LNCAP (cell line): ENCODE measurements around the gene TRIM34.

Source experiments
- TF ChIP-seq, protein P1 (sequence below): fragments of 450-650 bp; IDR thresholded peaks from 2 replicates; pipeline ENCODE4 v1.5.1; 2017; ENCODE audit warnings: mild to moderate bottlenecking

TRIM34 gene

DNA sequence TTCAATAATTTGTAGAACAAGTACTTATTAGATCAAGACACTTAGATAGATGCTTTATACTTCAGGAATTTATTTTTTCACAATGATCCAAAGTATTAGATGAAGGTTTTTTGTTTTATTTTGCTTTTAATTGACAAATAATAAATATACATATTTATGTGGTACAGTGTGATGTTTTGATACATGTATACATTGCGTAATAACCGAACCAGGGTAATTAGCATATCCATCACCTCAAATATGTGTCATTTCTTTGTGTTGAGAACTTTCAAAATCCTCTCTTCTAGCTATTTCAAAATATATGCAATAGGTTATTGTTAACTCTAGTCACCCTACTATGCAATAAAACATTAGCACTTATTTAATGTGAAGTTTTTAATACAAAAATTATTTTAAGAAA, 38.7 kb downstream of the TRIM34 start:
- TF ChIP-seq, protein P1, sequence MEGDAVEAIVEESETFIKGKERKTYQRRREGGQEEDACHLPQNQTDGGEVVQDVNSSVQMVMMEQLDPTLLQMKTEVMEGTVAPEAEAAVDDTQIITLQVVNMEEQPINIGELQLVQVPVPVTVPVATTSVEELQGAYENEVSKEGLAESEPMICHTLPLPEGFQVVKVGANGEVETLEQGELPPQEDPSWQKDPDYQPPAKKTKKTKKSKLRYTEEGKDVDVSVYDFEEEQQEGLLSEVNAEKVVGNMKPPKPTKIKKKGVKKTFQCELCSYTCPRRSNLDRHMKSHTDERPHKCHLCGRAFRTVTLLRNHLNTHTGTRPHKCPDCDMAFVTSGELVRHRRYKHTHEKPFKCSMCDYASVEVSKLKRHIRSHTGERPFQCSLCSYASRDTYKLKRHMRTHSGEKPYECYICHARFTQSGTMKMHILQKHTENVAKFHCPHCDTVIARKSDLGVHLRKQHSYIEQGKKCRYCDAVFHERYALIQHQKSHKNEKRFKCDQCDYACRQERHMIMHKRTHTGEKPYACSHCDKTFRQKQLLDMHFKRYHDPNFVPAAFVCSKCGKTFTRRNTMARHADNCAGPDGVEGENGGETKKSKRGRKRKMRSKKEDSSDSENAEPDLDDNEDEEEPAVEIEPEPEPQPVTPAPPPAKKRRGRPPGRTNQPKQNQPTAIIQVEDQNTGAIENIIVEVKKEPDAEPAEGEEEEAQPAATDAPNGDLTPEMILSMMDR = no peak

DNA sequence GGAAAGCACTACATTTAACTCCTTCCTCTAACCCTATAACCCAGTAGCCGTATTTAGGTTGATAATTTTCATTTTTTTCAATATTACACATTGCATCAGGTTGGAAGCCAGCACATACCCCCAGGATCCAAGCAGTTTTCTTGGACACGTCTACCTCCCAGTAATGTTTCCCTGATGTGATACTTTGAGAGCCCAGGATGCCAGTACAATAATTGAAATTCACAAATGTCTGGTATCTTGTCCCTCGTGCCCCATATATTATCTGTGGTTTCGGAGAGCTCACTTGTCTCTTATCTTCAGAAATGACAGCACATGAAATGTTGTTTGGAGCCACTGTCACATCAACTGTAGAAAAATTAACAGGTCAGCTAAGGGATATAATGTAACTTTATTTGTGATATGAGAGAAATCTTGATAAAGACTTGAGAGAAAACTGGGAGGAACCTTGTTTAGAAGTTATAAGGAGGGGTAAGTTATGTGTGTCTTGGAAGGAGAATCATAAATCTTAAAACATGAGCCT, 40.3 kb downstream of the TRIM34 start:
- TF ChIP-seq, protein P1 = no peak

DNA sequence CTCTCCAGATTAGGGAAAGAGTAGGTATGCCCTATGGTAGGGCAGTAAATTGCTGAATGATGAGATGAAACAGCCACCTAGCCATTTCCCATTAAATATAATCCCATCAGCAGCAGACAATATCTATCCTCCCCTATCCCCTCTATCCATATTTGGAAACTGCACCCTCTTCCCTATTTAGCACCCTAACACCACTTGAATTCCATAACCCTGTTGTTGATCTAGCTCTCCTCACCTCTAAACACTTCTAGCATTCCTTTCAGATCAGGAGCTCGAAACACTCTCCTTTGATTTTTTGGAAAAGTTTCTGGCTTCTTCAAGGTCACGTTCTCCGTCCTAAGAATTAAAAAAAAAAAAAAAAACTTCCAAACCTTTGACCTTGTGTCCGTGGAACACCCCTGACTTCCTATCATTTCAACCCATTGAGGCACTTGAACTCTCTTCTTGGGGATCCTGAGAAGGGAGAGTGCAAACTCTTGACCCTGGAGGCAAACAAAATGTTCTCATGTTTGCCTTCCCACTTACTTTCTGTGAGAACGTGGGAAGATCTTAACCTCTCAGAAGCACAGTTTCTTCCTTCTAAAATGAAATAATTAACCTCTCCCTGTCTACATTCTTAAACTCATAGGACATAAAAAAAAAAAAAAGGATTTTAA, 41.1 kb downstream of the TRIM34 start:
- TF ChIP-seq, protein P1 = no peak

DNA sequence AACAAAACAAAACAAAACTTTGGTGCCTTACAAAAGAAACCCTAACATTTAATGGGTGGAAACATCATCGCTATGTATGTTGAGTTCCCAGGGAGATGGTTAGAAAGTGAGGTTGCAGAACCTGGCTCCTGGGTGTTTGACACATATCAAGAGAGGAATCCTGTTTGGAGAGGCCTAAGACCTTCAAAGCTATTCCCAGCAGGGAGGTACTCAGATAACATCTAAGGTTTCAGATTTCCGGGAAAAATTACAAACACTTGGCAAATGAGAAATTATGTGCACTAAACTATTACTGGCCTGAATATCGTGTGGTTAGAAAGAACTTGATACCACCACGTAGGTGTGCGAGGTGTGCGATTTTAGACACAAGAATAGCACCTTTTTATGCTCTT, 41.6 kb downstream of the TRIM34 start:
- TF ChIP-seq, protein P1 = no peak

DNA sequence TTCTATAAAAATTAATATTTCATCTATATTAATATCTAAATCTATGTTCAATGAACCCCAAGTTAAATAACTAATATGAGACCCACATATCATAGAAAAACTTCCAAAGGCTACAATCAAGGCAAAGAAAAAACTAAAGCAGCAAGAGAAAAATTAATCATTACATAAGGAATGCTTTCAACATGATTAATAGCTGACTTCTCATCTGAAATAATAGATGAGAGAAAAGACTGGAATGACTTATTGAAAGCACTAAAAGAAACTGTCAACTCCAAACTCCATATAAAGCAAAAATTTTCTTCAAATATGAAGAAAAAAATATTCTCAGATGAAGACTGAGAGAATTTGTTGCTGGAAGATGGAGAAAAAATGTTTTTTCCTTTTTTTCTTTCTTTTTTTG, 47.0 kb downstream of the TRIM34 start:
- TF ChIP-seq, protein P1 = no peak

DNA sequence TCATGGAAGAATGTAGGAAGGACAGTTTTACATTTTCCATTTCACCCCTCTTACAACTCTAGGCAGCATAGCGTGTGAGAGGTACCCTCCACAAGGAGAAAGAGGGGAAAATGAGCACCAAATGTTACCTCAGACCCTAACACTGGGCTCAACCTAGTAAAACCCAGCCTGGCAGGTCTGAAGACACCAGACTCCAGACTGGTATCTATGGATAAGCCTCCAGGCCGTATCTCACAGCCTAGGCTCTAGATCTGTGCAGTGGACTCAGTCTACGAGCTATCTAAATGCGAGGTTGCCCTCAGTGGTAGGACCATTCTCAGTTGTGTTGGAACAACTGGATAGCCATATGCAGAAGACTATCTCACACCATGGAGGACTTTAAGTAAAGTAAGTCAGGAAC, 49.6 kb downstream of the TRIM34 start:
- TF ChIP-seq, protein P1 = no peak

DNA sequence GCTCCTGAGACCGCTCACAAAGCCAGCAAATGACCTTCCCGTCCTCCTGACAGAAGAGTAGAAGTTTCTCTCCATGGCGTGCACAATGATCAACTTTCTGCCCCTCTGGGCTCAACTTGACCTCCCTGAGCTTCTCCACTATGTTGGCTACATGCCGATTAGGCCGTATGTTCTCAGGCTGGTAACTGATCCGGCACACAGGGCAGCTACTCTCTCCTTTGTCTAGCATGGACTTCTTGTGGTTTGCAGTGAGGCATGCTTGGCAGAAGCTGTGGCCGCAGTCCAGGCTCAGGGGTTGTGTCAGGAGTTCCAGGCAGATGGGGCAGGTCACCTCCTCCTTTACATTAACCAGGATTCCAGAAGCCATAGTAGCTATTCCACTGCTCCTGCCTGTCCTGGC, 55.0 kb downstream of the TRIM34 start:
- TF ChIP-seq, protein P1 = no peak
